PC-3 (cell line): ENCODE measurements around the gene C7orf33. TPM values are rescaled to one million over a fixed set of nuclear protein-coding genes. Genes with fewer than 3 reads are reported as not detected.
A peak's percentile ranks its signal among the peaks of the same experiment; 100 is the strongest.

Experiments used
- ATAC-seq: fragments of 200-7000 bp; cut with Tn5 transposase; 2 replicates; pipeline ENCODE4 v1.9.1; 2020; ENCODE audit warnings: mild to moderate bottlenecking, moderate library complexity
- BruUV-seq: library from RNA; stranded (reverse); fragments of 400-500 nt; replicated peaks from 2 replicates; lab custom pipeline; 2021; lab: Mats Ljungman, UMichigan
- CTCF ChIA-PET: fragments of 300-600 bp; sonication (Branson Sonifier 250); formaldehyde crosslinking; loops from one replicate; lab custom pipeline; 2022; ENCODE audit warnings: antibody characterized with exemption; lab: Charles Lee
- POLR2A ChIA-PET: fragments of 300-600 bp; sonication (Branson Sonifier 250); formaldehyde crosslinking; loops from one replicate; lab custom pipeline; 2022; ENCODE audit warnings: antibody characterized with exemption; ENCODE audit not compliant: unreplicated experiment; lab: Charles Lee
- DNase-seq: peaks from one replicate; pipeline ENCODE4 v3.0.0-alpha.2; 2015
- H2AFZ ChIP-seq: fragments of 300-600 bp; sonication (generic); 2 replicates; pipeline ENCODE4 v1.6.0; 2016; ENCODE audit warnings: antibody characterized with exemption, low read length
- H3F3A ChIP-seq: fragments of 300-600 bp; sonication (generic); one replicate; pipeline ENCODE4 v1.6.0; 2017; ENCODE audit warnings: antibody characterized with exemption, low read length, control low read depth, mild to moderate bottlenecking; ENCODE audit not compliant: unreplicated experiment
- H3K27ac ChIP-seq: fragments of 300-600 bp; sonication (generic); 2 replicates; pipeline ENCODE4 v1.5.1; 2016; ENCODE audit warnings: mild to moderate bottlenecking, low read length
- H3K27me3 ChIP-seq: fragments of 300-600 bp; sonication (generic); 2 replicates; pipeline ENCODE4 v1.6.1; 2016; ENCODE audit warnings: low read length, mixed read lengths
- H3K36me3 ChIP-seq: fragments of 300-600 bp; sonication (generic); 2 replicates; pipeline ENCODE4 v1.6.1; 2016; ENCODE audit warnings: low read depth, mixed run types, low read length, mixed read lengths
- H3K4me1 ChIP-seq: fragments of 300-600 bp; sonication (generic); 2 replicates; pipeline ENCODE4 v1.5.1; 2016; ENCODE audit warnings: low read length; ENCODE audit not compliant: insufficient read depth
- H3K4me2 ChIP-seq: fragments of 300-600 bp; sonication (generic); 2 replicates; pipeline ENCODE4 v1.6.0; 2016; ENCODE audit warnings: low read length
- H3K4me3 ChIP-seq: fragments of 300-600 bp; sonication (generic); 2 replicates; pipeline ENCODE4 v1.5.1; 2016; ENCODE audit warnings: mild to moderate bottlenecking, low read length, mixed read lengths
- H3K79me2 ChIP-seq: fragments of 300-600 bp; sonication (generic); 2 replicates; pipeline ENCODE4 v1.6.1; 2017; ENCODE audit warnings: low read length, mixed read lengths
- H3K9ac ChIP-seq: fragments of 300-600 bp; sonication (generic); 2 replicates; pipeline ENCODE4 v1.6.0; 2016; ENCODE audit warnings: mild to moderate bottlenecking, low read length
- H3K9me2 ChIP-seq: fragments of 300-600 bp; sonication (generic); replicated peaks from 2 replicates; pipeline ENCODE4 v1.6.1; 2016; ENCODE audit warnings: mixed run types, low read length, mixed read lengths
- H3K9me3 ChIP-seq: fragments of 300-600 bp; sonication (generic); 2 replicates; pipeline ENCODE4 v1.6.1; 2016; ENCODE audit warnings: low read length, mixed read lengths
- H4K20me1 ChIP-seq: fragments of 300-600 bp; sonication (generic); 2 replicates; pipeline ENCODE4 v1.6.1; 2016; ENCODE audit warnings: low read length, mixed read lengths
- EZH2 ChIP-seq: fragments of 300-600 bp; sonication (generic); IDR thresholded peaks from one replicate; pipeline ENCODE4 v1.6.1; 2017; ENCODE audit warnings: antibody characterized with exemption, mild to moderate bottlenecking, low read length; ENCODE audit not compliant: unreplicated experiment
- EZH2phosphoT487 ChIP-seq: fragments of 300-600 bp; sonication (generic); IDR thresholded peaks from 2 replicates; pipeline ENCODE4 v1.6.1; 2018; ENCODE audit warnings: mild to moderate bottlenecking, antibody characterized with exemption, low read length, borderline replicate concordance
- intact Hi-C: fragments of 100-400 bp; cut with micrococcal nuclease; formaldehyde crosslinking; loops from 2 replicates; pipeline ENCODE4 v1.9.0; 2023
- total RNA-seq: library from RNA; depleted of rRNA; stranded (reverse); fragments of >200 nt; gene quantifications from 2 replicates; pipeline ENCODE4 v1.2.3, GENCODE V29; 2014; rRNA removed
- TF ChIP-seq, protein P1 (sequence below): fragments of 300-600 bp; sonication (generic); conservative IDR thresholded peaks from 2 replicates; pipeline ENCODE4 v1.5.1; 2017; ENCODE audit warnings: antibody characterized with exemption, low read depth, mild to moderate bottlenecking, low read length

Gene C7orf33
- total RNA-seq, 1 experiment from 2014 or later = not detected

DNA sequence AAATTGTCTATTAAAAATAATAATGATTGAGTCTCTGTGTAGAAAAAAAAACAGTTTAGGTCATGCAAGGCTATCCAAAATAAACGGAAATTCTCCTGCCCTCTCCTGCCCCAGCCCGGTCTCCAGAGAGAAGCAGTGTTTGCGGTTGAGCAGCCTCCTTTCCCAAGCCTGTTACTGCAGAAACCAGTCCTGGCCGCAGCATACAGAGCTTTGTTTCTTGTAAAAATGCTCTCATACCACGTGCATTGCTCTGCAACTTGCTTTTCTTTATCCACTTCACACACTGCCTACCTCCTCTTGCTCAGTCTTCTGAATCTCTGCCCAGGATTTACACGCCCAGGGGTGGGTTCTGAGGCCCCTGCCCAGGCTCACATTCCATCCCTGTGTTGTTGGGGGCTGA, 73.8 kb downstream of the C7orf33 start:
- no peak for TF ChIP-seq EZH2
- no peak for TF ChIP-seq EZH2phosphoT487
- TF ChIP-seq, protein P1, sequence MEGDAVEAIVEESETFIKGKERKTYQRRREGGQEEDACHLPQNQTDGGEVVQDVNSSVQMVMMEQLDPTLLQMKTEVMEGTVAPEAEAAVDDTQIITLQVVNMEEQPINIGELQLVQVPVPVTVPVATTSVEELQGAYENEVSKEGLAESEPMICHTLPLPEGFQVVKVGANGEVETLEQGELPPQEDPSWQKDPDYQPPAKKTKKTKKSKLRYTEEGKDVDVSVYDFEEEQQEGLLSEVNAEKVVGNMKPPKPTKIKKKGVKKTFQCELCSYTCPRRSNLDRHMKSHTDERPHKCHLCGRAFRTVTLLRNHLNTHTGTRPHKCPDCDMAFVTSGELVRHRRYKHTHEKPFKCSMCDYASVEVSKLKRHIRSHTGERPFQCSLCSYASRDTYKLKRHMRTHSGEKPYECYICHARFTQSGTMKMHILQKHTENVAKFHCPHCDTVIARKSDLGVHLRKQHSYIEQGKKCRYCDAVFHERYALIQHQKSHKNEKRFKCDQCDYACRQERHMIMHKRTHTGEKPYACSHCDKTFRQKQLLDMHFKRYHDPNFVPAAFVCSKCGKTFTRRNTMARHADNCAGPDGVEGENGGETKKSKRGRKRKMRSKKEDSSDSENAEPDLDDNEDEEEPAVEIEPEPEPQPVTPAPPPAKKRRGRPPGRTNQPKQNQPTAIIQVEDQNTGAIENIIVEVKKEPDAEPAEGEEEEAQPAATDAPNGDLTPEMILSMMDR = no peak
- POLR2A ChIA-PET = no interaction called here
- no peak overlapping the region for H3K9ac ChIP-seq
- DNase-seq (no peak), ATAC-seq (peak; percentile 51; the same call in 1 of the 2 replicates)
- no peaks in the 10 kb centered on the region for H3K79me2 ChIP-seq
- CTCF ChIA-PET = no interaction called here
- no peaks in the 10 kb centered on the region for H3K27me3 ChIP-seq
- no peaks in the 10 kb centered on the region for H3F3A ChIP-seq
- intact Hi-C loops = no loop called here
- no peaks in the 10 kb centered on the region for H3K4me1 ChIP-seq
- no peak overlapping the region for H3K27ac ChIP-seq
- no TSS peak for BruUV-seq
- no peaks in the 10 kb centered on the region for H4K20me1 ChIP-seq
- H3K36me3 ChIP-seq = no peaks in the 10 kb centered on the region
- H3K9me2 ChIP-seq = no peaks in the 10 kb centered on the region
- H2AFZ ChIP-seq = no peak overlapping the region
- no peak overlapping the region for H3K4me2 ChIP-seq
- no peak overlapping the region for H3K4me3 ChIP-seq
- H3K9me3 ChIP-seq = no peaks in the 10 kb centered on the region

DNA sequence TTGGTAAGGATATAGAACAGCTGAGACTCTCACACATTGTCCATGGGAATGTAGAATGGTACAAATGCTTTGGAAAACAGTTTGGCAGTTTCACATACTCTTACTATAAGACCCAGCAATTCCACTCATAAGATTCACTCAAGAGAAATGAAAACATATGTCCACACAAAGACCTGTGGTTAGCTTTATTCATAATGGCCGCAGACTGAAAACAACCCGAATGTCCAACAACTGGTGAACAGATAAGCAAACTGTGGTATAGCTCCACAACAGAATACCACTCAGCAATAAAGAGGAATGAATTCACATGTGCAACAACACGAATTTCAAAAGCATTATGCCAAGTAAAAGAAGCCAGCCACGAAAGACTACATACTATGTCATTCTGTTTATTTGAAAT, 74.7 kb downstream of the C7orf33 start:
- Histone ChIP-seq H3K9me3 (no peaks in the 10 kb centered on the region), H3K4me1 (no peaks in the 10 kb centered on the region), H4K20me1 (no peaks in the 10 kb centered on the region), H3K4me2 (no peak overlapping the region), H3K27me3 (no peaks in the 10 kb centered on the region), H3K27ac (no peak overlapping the region), H2AFZ (no peak overlapping the region), H3K9ac (no peak overlapping the region), H3K4me3 (no peak overlapping the region), H3K36me3 (no peaks in the 10 kb centered on the region), H3K9me2 (no peaks in the 10 kb centered on the region), H3F3A (no peaks in the 10 kb centered on the region), H3K79me2 (no peaks in the 10 kb centered on the region)
- ATAC-seq (no peak), DNase-seq (no peak)
- TF ChIP-seq EZH2phosphoT487 (no peak), EZH2 (no peak)
- TF ChIP-seq, protein P1 = no peak
- no TSS peak for BruUV-seq
- ChIA-PET CTCF (no interaction called here), POLR2A (no interaction called here)
- intact Hi-C loops = no loop called here

Other genes with a start within 250 kb of the C7orf33 start
- 38.0 and 43.6 TPM in 2 replicates for gene CUL1, start 108.1 kb downstream of the C7orf33 start, total RNA-seq